CMK (cell line): ENCODE measurements around the gene MAG.

ENCODE experiments used
- DNase-seq: peaks from one replicate; pipeline ENCODE4 v3.0.0-alpha.2; 2010; ENCODE audit warnings: low read depth

The MAG gene, protein sequence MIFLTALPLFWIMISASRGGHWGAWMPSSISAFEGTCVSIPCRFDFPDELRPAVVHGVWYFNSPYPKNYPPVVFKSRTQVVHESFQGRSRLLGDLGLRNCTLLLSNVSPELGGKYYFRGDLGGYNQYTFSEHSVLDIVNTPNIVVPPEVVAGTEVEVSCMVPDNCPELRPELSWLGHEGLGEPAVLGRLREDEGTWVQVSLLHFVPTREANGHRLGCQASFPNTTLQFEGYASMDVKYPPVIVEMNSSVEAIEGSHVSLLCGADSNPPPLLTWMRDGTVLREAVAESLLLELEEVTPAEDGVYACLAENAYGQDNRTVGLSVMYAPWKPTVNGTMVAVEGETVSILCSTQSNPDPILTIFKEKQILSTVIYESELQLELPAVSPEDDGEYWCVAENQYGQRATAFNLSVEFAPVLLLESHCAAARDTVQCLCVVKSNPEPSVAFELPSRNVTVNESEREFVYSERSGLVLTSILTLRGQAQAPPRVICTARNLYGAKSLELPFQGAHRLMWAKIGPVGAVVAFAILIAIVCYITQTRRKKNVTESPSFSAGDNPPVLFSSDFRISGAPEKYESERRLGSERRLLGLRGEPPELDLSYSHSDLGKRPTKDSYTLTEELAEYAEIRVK

DNA sequence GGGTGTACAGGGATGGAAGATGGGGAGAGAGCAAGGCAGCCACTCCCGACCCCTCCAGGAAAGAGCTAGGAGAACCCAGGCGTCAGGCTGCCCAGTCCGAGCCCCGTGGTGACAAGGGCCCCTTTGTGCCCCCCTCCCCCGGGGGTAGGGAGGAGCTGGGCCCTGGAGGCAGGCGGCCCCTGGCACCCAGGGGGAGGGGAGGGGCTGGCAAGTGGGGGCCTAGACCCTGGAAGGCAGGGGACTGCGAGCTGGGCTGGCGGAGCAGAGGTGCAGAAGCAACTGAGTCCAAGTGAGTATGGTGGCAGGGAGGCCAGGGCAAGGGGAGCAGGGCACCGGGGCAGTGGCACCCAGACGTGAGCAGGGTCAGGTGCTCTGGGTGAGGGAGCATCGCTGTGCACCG, at the start of gene MAG:
TSS of gene MAG (plus strand) at position 246 of the 400 bp plus-strand sequence. CDS start 3,248 bp downstream, outside the sequence.
- DNase-seq = no peak

DNA sequence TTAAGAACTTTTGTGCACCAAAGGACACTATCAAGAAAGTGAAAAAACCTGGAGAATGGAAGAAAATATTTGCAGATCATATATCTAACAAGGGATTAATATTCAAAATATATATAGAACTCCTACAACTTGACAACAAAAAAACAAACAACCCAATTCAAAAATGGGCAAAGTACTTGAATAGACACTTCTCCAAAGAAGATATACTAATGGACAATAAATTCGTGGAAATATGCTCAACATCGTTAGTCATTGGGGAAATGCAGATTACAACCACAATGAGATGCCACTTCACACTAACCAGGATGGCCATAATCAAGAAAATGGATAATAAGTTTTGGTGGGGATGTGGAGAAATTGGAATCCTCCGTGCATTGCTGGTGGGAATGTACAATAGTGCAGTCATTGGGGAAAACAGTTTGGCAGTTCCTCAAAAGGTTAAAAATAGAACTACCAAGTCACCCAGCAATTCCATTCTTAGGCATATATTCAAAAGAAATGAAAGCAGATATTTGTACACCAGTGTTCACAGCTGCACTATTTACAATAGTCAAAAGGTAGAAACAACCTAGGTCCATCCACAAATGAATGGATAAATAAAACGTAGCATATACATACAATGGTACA, 45.4 kb upstream of the MAG start:
- no peak for DNase-seq

DNA sequence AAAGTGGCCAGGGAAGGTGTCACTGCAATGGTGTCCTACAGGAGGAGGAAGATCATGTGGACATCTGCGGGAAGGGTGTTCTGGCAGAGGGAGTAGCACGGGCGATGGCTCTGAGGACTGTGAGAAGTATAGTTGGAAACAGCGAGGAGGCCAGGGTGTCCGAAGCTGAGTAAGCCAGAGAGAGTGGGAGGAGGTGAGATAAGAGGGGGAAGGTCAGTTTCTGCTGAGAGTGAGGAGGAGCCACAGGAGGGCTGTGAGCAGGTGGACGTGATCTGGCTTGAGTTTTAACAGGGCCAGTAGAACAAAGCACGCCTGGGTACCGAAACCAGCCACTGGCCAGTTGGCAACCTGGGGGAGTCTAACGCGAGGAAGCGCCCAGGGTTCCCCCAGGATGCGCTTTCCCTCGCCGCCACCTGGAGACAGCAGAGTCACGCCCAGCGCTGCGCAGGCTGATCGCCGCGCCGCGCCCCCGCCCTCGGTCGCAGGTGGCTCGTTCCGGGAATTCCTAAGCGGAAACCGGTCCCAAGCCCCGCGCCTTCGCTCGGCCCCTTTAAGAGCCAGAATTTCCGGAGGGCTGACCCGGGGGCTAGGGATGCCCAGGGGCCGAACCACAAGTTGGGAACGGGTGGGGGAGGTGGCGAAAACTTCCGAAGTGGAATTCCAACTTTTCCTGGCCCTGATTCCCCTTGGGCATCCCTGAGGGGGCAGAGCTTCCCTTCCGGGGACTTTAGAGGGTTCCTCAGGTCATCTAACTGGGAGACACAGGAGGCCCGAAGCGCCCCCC, 44.2 kb upstream of the MAG start:
- DNase-seq = no peak

DNA sequence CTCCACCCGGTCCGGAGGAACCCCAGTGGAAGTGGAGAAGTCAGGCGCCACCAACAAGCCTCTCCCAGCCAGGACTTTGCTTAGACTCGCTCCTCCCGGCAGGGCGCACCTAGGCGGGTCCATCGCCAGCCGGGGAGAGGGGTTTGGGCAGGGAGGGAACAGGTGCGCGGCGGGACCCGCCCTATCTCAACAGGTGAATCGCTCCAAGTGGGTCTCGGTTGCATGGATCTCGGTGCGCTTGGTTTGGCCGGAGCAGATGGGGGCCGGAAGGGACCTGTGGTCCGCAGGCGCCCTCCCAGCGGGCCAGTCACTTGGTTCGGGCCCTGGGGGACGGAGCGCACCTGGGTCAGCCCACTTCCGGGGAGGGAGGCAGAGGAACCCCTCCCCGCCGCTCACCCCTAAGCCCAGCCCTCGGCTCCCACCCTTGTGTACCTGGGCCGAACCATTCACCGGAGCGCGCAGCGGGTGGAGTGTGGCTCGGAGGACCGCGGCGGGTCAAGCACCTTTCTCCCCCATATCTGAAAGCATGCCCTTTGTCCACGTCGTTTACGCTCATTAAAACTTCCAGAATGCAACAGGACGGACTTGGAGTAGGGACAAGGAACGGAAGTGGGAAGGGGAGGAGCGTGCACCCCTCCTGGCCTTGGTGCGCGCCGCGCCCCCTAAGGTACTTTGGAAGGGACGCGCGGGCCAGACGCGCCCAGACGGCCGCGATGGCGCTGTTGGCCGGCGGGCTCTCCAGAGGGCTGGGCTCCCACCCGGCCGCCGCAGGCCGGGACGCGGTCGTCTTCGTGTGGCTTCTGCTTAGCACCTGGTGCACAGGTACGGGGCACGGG, 43.4 kb upstream of the MAG start, which contains the start of gene LSR:
TSS of gene LSR (plus strand) at position 693 of the 836 bp plus-strand sequence. CDS start at position 714, 21 bp downstream.
- DNase-seq = no peak

DNA sequence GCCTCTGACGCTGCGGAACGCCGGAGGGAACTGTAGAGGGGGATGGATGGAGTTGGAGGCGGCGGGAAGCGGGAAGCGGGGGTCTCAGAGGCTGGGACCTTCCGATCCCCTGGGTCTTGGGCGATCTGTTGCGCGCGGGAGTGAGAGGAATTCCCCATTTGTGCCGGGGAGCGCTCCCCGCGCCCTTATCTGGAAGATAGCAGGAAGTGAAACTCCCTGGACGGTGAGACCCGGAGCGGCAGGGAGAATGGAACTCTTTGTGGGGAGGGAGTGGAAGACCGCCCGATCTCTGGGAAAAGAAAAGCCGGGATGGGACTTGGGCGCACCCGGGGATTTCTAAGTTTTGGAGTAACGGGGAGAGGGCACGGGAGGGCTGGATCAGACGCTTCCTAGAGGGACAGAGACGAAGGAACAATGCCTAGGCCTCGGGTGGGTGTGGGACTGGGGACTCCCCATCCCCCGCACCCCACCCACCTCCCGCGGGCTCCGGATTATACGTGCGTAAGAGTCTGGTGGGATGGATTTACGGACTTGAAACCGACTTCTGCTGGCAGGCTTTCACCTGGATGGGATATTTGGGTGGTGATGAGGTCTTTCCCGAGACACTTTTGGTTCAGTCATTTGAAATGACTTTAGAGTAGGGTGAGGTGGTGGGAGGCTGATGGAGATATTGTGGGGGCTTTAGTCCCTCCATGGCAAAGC, 42.7 kb upstream of the MAG start:
- no peak for DNase-seq

DNA sequence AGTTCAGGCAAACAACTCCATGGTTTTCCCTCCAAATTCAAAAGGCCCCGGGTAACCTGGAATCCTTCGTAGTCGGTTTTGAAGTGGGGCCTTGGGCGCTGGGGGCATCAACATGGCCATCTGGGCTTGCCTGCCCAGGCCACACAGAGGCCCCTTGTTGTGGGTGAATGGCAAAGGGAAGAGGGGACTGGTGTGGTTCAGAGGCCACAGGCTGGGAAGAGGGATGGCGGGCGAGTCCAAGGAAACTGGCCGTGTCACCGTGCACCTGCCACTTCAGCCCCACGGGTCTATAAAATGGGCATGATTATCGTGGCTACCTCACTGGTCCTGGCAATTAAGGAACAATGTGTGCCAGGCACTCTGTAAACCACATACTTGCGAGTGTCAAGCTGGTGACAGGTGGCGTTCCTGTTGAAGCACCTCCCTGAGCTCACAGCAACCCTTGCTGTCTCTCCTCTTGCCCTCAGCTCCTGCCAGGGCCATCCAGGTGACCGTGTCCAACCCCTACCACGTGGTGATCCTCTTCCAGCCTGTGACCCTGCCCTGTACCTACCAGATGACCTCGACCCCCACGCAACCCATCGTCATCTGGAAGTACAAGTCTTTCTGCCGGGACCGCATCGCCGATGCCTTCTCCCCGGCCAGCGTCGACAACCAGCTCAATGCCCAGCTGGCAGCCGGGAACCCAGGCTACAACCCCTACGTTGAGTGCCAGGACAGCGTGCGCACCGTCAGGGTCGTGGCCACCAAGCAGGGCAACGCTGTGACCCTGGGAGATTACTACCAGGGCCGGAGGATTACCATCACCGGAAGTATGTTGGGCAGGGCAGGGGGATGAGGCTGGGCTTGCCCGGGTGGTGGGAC, 41.9 kb upstream of the MAG start:
- no peak for DNase-seq

DNA sequence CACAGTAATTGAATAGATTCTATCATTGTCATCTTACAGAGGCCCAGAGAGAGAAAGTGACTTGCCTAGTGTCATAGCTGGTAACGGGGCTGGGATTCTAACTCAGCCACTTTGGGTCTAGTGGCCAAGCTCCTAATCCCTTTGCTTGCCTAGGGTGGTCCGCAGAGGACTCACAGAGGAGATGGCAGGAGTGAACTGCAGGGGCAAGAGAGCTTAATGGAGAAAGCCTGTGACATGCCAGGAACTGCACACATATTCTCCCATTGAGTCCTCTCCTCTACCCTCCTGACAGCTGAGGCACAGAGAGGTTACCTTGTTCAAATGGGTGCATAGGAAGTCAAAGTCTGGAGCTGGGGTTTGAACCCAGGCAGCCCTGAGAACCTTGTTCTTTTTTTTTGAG, 40.5 kb upstream of the MAG start:
- no peak for DNase-seq

DNA sequence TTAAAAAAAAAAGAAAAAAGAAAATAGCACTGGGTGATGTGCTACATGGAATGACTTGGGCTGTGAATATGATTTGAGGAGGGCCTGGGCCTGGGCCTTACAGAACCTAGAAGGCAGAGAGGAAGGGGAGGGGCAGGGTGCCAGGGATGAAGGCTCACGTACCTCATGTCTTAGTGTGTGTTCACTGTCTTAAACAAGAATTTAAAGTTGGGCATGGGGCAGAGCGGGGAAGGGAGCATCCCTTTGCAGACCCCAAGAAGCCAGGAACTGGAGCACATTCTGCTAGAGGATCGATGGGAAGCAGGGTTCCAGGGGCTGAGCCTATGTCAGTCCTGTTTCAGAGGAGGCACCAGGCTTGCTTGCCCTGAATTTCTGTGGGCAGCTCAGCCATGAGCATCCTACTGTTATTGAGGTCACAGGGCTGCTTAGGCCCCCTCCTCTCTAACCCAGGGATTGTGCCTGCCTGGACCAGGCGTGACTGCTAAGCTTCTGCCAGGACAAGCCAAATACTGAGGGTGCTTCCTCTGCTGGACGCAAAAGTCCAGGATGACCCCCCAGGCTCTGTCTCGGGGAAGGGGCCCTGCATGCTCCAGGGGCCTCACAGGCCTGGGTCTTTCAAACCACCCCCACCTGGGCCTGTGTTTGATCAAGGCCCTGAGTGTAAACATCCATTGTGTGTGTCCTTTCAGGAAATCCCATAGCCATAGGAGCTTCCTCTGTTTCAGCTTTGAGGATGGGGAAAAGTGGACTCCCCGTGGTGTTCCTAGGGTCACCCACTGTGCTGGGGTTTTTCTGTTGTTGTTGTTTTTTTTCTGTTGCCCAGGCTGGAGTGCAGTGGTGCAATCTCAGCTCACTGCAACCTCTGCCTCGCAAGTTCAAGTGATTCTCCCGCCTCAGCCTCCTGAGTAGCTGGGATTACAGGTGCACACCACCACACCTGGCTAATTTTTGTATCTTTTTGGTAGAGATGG, 38.4 kb upstream of the MAG start:
- no peak for DNase-seq

DNA sequence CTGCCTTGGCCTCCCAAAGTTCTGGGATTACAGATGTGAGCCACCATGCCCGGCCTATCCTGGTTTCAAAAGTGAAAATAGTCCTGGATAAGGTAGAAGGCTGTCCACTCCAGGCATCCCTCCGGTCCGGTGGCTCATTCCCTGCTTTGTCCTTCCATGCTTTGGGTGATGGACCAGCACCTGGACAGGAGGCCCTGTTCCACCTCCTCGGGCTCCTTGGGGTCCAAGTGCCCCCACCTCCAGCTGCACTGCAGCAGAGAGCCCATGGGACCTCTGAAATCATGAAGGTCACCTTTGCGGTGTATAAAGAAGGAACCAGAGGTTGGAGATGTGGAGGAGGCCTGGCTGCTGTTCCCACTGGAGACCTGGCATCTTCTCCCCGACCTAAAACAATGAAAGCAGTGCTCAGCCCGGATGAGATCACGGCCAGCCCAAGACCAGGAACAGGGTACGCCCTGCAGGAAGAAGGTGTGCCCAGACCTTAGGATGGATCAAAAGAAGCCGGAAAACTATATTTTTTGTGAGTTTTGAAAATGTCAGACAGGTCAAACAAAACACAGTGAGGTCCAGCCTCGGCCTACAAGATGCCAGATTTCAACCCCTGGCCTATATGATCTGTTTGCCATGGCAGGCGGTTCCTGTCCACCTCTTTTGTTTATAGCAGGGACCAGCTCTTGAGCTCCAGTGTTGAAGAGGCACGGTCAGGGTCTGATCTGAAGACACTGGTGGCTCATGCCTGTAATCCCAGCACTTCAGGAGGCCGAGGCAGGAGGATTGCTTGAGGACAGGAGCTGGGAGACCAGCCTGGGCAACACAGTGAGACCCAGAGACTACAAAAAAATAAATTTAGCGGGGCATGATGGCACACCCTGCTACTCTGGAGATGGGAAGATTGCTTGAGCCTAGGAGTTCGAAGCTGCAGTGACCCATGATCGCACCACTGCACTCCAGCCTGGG, 37.3 kb upstream of the MAG start:
- DNase-seq = no peak

DNA sequence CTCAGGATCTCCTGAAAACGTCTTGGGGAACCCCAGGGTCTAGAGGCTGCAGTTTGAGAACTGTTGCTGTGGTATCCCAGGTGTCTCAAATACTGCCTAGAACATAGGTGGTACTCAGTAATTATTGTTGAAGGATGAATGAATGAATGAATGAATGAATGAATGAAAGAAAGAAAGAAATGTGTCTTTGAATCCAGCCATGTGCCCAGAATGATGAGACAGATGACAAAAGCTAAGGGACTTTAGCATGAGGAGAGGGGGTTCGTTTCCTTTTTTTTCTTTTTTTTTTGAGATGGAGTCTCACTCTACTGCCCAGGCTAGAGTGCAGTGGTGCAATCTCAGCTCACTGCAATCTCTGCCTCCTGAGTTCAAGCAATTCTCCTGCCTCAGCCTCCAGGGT, 35.4 kb upstream of the MAG start:
- DNase-seq = no peak

DNA sequence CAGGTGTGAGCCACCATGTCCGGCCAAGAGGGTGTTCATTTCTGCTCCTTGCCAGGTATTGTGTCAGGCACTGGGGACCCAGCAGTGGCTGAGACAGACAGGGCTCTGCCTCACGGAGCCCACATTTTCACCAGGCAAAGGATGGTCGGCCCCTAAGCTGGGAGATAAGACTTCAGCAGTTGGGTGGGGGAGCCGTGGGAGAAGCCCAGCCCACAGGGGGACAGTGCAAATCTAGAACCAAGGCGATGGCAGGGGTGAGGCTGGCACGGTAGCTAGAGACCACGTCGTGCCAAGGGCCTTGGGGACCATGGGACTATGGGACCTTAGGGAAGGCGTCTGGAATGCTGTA, 34.9 kb upstream of the MAG start:
- DNase-seq = no peak

DNA sequence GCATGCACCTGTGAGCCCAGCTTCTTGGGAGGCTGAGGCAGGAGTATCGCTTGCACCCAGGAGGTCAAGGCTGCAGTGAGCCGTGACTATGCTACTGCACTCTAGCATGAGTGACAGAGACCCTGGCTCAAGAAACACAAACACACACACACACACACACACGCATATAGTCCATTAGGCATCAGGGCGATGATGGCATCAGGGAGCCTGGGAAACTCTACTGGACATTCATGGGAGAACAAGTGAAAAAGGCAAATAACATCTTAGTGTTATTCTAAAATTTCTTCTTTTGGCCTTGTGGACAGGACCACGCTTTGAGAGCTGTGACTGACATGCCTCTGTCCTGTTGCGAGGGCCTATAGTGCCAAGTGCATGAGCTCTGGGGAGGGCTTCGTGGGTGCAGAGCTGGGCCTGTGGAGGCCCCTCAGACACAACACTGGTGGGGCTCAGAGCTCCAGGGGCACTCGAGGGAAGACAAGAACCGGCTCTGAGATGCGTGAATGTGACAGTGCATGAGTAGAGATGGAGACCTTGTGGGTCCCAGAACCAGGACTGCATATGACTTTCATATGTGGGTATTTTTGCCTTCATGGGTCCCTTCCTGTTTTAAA, 31.2 kb upstream of the MAG start:
- no peak for DNase-seq

DNA sequence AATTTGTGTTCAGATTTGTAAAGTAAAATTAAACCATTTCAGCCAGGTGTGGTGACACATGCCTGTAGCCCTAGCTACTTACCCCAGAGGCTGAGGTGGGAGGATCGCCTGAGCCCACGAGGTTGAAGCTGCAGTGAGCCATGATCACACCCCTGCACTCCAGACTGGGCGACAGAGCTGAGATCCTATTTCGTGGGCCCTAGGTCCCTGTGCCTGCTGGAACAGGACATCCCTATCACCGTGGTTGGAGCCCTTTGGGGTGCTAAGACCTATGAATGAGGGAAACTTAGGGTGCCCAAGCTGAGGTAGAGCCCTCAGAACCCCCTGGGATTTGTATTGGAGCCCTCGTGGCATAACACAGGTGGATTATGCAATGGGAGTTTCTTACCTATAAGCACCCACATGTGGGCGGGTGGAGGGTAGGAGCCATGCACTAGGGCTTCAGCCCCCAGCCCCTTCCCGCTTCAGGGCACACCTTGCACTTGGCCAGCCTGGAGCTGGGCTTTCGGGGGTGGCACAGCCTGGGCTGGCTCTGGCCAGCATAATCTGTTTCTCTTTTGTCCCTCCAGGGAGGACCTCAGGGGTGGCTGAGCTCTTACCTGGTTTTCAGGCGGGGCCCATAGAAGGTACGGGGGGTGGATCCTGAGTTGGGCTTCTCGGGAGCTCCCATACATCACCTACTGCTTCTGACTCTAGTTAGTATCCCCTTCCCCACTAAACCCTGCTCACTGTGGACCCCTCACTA, 30.4 kb upstream of the MAG start:
- DNase-seq = no peak

DNA sequence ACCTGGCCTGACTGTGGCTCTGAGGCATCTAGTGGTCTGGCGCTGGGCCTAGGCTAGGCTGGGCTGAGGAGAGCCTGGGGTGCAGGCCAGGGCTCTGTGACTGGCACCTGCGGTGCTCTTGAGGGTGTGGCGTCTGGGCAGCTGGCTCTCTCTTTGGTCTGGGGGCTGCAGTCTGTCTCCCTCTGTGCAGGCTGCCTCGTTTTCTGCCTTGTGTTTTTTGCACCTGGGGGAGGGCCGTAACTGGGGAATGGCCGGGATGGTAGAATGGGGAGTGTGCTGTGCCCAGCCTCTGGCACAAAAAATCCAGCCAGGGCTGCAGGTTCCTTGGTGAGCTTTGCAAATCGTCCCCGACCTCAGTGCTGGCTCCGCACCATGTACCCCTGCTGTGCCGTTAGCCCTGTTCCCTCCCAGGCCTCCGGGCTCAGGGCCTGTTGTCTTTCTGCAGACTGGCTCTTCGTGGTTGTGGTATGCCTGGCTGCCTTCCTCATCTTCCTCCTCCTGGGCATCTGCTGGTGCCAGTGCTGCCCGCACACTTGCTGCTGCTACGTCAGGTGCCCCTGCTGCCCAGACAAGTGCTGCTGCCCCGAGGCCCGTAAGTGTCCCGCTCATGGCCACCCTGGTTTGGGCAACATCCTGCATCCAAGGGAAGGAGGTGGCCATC, 29.7 kb upstream of the MAG start:
- no peak for DNase-seq

DNA sequence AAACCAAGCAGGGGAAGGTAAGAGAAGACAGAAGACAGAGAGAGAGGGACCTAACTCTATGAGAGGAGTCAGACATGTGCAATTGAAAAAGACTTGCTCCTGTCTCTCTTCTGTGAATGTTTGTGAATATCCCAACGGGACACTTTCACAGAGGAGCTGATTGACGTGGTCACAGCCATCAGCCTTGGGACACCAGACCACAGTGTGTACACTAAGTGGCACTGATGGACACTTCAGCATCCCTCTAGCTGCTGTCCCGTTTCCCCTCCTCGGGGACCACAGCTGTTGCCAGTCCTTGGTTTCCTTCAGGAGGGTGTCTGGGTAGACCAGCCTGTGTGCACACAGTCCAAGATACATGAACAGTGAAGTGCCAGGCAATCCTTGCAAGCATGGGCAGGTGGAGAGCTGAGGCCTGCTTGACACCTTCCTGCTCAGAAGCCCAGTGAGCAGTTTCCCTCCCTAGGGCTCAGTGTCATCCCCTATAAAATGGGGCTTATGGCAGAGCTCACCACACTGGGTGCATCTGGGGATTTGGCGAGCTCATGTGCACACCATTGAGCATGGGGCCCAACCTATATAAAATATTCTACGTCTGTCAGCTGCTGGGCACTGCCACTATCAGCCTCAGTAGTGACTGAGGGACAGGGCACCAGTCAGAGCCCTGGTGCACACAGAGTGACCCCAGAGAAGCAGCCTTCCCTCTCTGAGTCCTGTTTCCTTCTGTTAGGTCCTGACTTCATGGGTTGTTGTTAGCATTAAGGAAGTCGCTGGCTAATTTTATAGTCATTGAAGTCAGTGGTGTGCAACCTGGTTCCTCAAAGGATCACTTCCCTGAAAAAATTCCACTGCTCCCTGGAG, 27.5 kb upstream of the MAG start:
- no peak for DNase-seq
